ENCODE data around the gene GNB1.
"Not testable (repeated sequence)": the region's sequence is repeated elsewhere in the genome, so short reads cannot be mapped to it uniquely, and the experiment has no call there.

Gene GNB1

GRCh38 chr1:1937061-1937460 lies 46.2 kb upstream of the GNB1 start:
- Histone ChIP-seq H3K4me3 (no peak overlapping the region), H3K27ac (no peak overlapping the region)
- DNase-seq (ENCODE audit: low spot score), result no peak
- no peak for TF ChIP-seq CTCF (IDR thresholded peaks at IDR 0.05)

DNA sequence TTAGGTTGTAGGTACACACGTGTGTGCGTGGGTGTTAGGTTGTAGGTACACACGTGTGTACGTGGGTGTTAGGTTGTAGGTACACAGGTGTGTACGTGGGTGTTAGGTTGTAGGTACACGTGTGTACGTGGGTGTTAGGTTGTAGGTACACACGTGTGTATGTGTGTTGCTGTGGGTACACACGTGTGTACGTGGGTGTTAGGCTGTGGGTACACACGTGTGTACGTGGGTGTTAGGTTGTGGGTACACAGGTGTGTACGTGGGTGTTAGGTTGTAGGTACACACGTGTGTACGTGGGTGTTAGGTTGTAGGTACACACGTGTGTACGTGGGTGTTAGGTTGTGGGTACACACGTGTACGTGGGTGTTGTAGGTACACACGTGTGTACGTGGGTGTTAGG lies 44.0 kb upstream of the GNB1 start:
- DNase-seq (ENCODE audit: low spot score); H3K4me3 ChIP-seq; H3K27ac ChIP-seq: not testable (repeated sequence)

DNA sequence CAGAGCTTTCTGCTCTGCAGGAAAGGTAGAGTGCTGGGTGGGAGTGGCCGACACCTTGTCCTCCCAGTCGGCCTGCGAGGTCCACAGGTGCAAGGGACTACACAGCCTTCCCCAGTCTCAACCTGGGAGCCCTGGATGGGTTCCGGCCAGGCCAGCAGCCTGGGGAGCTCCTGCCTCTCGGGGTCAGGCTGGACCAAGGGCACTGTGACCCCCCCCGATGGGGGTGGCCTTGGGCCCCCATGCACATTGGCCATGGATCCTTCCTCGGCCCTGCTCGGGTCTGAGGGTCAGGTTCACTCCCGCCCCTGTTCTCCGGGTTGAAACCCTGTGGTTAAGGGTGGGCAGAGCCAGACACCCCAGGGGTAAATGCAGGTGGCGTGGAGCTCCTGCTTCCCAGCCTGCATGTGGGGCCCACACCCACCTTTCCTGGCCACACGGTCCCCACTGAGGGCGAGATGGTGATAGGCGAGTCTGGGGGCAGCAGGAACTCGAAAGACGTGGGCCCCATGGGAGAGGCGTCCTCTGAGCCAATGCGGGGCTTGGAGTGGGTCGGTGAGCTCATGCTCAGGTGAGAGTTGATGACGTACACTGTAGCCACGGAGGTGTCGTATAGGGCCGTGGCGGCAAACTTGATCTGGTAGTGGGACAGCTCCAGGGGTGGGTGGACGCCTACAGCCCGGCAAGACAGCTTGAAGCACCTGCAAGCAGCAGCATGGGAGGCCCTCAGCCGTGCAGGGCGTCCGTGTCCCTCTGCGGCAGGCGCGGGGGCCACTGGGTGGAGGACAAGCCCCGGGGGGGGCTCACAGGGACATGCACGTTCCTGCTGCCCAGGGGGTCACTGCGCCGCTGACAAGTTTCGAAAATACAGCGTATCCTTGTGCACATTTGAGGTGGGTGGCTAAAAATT lies 39.0 kb upstream of the GNB1 start:
- DNase-seq (ENCODE audit: low spot score), result peak; percentile 69
- H3K4me3 ChIP-seq, result no peak overlapping the region
- no peak overlapping the region for H3K27ac ChIP-seq
- no peak for TF ChIP-seq CTCF (IDR thresholded peaks at IDR 0.05)

DNA sequence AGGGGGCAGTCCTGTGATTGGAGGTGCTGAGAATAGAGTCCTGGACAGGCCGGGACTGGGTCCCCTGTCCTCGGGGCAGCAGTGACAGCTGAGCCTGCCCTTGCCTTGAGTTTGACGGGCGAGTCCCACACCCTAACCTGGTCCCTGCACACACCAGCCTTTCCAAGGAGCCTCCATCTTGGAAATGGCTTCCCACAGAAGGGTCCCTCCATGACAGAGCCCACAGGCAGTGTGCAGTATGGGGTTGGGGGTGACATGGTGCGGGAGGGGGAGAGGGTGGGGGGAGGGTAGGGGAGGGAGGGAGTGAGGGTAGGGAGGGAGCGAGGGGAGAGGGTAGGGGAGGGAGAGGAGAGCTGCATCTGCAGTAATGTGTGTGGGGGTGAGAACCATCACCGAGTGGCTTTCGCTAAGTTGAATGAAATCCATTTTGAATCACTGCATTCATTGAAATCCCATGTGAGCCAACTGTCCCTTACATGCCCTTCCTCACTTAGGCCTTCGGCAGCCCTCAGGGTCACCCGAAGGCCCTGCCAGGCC lies 38.3 kb upstream of the GNB1 start:
- no peak overlapping the region for H3K27ac ChIP-seq
- TF ChIP-seq CTCF (IDR thresholded peaks at IDR 0.05), result no peak
- no peak overlapping the region for H3K4me3 ChIP-seq
- DNase-seq (ENCODE audit: low spot score), result peak; percentile 17

DNA sequence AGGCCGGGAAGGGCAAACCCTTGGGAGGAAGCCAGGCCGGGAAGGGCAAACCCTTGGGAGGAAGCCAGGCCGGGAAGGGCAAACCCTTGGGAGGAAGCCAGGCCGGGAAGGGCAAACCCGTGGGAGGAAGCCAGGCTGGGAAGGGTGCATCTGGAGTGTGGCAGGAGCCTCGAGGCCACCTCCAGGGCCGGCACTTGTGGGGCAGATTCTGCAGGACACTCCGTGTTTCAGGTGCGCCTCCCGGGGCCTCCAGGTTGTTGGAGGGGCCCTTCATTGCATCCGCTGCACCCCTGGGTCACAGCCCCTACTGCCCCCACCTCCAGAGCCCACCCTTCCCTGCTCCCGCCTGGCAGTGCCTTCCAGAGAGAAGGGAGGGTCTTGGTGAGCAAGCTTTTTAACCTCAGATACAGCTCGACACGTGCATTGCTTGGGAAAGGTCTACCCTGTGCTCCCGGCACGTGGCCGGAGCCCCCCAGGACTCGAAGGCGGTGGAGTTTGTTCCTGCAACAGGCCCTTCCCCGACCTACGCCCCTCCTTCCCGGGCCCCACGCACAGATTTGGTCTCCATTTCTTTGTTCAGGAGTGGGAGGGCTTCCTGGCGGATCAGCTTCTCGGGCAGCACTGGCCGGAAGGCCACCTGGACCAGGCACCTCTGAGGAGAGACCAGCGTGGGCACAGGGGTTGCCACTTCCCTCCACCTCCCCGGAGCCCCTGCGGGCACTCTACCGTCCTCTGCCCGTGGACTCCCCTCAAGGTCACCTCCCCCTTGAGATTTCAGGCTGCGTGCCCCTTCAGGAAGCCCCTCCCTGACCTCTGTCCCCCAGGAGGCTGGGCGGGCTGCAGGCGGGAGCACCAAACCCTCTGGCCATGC lies 37.6 kb upstream of the GNB1 start:
- TF ChIP-seq CTCF (IDR thresholded peaks at IDR 0.05), result no peak
- H3K4me3 ChIP-seq, result no peak overlapping the region
- no peak overlapping the region for H3K27ac ChIP-seq
- DNase-seq (ENCODE audit: low spot score), result peak; percentile 68

- H3K4me3 ChIP-seq, result no peak overlapping the region
- no peak overlapping the region for H3K27ac ChIP-seq
- TF ChIP-seq CTCF (IDR thresholded peaks at IDR 0.05), result no peak
- DNase-seq (ENCODE audit: low spot score), result no peak
Measured at GRCh38 chr1:1927751-1928150, 36.9 kb upstream of the GNB1 start.

DNA sequence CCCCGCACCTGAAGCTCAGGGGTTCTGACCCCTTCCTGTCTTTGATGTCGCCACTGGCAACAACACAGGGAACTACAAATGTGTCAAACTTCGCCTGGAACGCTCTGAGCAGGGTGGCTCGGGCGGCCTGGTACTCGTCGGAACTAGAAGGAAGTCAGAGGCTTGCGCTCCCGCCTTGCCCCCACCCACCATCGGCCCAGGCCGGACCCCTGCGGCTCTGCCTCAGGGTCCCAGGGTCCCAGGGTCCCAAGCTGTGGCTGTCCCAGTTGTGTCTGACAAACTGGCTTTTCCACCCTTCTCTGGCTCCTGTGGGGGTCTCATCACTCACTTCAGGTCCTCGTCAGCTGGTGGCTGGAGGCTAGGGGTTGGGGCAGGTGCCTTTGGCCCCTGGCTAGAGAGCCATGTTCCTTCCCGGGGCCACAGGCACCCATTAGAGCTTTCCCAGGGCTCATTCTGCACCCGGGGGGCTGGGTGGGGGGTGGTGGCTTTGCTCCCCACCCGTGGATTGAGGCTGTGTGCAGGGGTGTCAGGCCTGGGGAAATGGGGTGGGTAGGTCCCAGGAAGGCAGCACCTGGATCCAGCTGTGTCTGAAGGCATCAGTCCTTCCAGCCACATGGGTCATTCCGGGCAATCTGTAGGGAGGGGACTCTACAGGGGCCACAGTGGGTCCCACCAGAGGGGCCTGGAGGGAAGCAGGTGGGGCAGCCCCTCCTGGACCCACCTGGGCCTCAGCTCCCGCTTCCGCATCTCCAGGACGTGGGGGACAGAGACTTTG lies 36.2 kb upstream of the GNB1 start:
- TF ChIP-seq CTCF (IDR thresholded peaks at IDR 0.05), result no peak
- Histone ChIP-seq H3K4me3 (no peak overlapping the region), H3K27ac (no peak overlapping the region)
- no peak for DNase-seq (ENCODE audit: low spot score)
